CD4-positive, alpha-beta T cell treated with Interleukin-1 beta for 1 hour (primary cell): ENCODE data around the gene OGFOD2.
A peak's percentile ranks its signal among the peaks of the same experiment; 100 is the strongest.

Source experiments
- DNase-seq, 2 donors: peaks; one replicate each; pipeline ENCODE4 v3.0.0-alpha.2; 2020 to 2022

Gene OGFOD2

DNA sequence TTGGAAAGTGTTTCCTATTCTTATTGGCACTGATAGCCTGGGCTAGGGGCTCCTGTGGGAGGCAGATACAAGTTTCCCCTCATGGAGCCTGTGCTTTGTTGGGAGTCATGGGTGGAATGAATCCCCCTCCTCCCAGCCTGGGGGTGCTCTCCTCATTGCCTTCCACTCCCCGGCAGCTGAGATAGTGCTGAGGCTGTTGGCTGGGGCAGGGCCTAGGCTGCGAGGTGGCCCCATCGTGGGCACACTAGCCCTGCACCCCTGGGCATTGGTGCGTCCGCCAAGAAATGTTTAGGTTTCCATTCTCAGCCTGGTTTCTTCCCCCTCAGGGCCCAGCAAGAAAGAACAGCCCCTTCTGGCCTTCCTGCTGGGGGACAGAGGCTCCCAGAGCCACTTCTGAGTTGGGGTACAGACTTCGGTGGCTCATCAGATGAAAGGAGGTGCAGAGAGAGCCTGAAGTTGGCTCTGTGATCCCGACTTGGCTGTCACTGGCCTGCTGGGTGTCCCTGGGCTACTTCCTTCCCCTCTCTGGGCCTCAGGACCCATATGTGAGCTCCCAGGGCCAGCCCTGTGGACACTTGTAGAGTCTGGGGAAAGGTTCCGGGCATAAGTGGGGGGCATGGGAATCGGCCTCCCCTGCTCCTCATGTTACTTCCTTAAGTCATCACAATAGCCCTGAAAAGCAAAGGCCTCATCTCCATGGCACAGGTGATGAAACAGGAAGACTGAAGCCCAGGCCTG is 2.8 kb downstream of the OGFOD2 start:
- no peak for DNase-seq

DNA sequence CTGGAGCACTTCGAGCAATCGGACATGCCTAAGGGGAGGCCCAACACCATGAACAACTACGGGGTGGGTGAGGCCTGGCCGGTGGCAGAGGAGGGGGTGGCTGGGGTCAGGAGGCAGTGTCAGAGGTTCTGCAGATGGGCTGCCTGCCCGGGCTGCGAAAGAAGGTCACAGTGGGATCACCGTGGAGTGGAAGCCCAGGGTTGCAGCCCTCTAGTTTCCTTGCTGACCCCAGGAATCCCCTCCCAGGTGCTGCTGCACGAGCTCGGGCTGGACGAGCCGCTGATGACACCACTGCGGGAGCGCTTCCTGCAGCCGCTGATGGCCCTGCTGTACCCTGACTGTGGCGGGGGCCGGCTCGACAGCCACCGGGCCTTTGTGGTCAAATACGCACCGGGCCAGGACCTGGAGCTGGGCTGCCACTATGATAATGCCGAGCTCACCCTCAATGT is 3.5 kb downstream of the OGFOD2 start:
- DNase-seq: no peak

DNA sequence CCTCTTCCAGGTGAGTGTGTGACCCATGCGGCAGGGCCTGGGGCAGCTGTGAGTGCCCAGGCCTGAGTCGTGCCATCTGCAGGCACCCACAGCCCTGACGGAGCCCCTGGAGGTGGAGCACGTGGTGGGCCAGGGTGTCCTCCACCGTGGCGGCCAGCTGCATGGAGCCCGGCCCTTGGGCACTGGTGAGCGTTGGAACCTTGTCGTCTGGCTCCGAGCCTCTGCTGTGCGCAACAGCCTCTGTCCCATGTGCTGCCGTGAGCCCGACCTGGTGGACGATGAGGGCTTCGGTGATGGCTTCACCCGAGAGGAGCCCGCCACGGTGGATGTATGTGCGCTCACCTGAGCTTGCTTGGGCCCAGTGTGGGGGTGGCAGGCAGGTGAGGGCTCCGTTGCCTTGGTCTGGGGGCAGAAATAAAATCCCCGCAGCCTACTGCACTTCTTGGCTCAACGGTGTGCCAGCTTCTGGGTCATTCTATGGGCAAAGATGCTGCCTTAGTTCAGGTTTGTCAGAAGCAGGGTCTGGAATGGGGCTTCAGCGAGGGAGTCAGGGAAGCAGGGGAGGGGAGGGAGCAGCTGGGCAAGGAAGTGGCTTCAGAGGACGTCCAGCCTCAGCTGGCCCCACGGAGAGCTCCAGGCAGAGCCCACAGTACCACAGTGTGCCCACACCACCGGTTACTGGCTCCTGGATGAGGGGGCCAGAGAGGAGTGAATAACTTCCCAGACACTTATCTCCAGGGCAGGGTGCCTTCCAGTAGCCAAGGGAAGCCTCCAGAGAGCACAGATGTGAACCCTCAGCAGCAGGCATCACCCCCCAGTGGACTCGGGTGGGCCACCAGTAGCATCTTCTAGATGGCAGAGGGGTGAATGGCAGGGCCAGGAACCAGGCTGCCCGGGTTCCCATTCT is 4.2 kb downstream of the OGFOD2 start:
- no peak for DNase-seq

DNA sequence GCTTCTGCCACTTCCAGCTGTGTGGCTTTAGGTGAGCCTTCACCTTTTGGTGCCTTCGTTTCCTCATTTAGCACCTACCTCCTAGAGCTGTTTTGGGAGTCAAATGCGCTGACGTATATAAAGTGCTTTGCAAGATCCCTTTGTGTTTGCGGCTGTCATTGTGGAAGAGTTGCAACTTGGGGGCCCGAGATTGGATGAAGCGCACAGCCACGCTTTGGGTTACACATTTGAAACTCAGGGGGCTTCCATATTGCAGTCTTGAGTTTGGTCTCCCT is 4.8 kb downstream of the OGFOD2 start:
- no peak for DNase-seq

DNA sequence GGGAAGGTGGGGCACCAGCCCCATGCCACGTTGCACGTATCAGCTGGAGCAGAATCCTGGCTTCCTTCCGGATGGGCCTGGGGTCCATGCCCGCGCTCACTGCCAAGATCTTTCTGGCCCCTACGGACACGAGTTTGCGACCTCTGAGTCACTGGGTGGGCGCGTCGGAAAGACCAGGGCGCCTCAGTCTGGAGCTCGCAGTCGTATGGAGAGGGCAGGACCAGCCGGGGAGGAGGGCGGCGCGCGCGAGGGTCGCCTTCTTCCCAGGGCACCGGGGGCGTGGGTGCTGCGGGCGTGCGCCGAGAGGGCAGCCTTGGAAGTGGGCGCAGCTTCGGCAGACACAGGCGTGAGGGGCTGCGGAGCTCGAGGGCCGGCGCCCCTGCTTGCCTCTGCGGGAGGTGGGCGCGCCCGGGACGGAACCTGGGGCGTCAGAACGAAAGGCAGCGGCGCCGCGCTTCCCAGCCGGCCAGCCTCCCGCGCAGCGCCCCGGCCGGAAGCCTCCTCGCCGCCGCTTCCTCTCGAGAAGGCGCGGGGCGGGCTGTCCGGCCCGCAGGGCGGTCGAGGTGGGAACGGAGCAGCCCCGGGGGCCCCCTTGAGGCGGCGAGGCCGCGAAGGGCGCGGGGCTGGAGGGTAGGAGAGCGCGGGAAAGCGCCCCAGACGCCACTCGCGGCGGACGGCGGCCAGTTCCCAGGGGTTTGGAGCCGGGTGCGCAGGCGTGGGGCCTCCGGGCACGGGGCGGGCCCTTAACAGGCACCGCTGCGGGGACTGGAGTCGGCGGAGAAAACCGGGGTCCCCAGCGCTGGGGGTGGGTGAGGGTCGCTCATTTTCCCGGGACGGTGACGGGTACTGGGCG is 5.4 kb downstream of the OGFOD2 start, which contains the start of gene ARL6IP4:
Gene ARL6IP4, plus strand, starts transcription at position 499 of the 853 bp plus-strand sequence. CDS start 459 bp downstream, outside the sequence.
- peak; percentile 64 to 67 for DNase-seq

DNA sequence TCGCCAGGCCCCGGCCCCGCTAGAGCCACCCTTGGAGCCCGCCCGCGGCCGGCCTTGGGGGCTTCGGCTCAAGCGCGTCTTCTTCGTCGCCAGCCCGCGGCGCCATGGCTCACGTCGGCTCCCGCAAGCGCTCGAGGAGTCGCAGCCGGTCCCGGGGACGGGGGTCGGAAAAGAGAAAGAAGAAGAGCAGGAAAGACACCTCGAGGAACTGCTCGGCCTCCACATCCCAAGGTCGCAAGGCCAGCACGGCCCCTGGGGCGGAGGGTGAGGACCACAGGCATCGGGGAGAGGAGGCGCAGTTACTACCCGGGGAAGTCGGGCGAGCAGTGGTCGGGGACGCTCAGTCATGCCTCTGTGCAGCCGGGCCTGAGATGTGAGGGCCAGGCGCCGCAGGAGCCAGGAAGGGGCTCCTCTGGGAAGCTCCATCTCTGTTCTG is 6.0 kb downstream of the OGFOD2 start:
- DNase-seq: no peak

DNA sequence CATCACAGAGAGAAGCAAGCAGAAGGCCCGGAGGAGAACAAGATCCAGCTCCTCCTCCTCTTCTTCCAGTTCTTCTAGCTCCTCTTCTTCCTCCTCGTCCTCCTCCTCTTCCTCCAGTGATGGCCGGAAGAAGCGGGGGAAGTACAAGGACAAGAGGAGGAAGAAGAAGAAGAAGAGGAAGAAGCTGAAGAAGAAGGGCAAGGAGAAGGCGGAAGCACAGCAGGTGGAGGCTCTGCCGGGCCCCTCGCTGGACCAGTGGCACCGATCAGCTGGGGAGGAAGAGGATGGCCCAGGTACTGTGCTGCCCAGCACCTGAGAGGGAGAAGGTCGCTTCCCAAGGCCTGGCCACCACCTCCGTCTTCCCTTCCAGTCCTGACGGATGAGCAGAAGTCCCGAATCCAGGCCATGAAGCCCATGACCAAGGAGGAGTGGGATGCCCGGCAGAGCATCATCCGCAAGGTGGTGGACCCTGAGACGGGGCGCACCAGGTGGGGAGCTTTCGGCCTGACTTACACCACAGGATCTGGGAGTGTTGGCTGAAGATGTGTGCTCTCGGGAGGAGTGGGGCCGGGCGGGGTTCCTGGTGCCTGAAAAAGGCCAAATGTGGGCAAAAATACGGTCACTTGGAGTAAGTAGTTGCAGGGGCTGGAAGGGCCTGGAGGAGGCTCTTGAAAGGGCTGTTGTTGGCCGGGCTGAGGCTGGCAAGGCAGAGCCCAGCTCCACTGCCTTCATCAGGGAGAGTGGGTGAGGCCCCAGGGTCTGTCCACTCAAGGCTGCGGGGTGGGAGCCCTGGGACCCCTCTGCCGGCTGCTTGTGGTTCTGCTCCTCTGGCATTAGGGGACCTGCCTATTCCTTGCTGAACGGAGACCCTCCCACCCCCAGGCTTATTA is 6.8 kb downstream of the OGFOD2 start:
- no peak for DNase-seq

DNA sequence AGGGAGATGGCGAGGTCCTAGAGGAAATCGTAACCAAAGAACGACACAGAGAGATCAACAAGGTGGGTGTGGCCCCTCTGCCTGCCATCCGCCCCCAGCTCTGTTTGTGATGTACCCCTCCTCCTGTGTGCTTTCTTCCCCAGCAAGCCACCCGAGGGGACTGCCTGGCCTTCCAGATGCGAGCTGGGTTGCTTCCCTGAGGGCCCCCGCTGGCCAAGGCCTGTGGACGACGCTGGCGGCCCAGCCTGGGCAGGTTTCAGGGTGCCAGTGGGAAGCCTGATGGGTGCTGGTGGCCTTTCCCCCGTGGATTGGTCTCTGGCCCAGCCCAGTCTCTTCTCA is 7.4 kb downstream of the OGFOD2 start:
- DNase-seq: no peak

DNA sequence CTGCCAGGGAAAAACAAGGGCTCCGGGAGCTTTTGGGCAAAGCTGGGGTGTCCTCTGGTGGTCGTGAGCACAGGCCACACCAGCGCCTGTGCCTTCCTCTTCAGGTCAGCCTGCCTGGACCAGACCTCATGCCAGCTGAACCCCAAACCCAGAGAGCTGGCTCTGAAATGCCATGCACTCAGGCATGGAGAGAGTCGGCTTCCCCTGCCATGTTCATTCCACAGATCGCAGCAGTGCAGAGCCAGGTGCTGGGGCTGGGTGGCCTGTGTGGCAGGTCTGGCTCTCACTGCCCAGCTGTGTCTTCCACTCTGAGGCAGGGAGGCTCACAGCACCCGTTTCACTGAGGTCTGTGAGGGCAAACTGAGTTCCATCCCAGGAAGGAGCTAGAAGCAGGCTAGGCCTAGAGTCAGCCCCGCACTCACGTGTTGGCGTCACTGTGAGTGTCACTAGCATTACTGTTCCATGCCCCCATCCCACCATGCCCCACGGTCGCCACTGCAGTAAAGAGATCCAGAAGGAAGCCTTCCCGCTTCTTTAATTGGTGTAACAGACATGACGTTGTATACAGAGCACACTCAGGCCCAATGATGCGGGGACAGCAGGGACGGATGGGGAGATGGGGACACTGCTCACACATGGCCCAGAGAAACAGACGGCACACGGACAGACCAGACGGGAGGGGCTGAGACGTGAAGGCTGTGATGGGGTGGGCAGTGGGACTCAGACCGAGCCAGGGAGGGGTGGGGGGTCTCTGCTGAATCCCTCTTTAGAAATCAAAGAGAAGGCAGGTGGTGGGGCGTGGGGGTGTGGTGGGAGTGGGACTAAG is 8.1 kb downstream of the OGFOD2 start:
- no peak for DNase-seq

DNA sequence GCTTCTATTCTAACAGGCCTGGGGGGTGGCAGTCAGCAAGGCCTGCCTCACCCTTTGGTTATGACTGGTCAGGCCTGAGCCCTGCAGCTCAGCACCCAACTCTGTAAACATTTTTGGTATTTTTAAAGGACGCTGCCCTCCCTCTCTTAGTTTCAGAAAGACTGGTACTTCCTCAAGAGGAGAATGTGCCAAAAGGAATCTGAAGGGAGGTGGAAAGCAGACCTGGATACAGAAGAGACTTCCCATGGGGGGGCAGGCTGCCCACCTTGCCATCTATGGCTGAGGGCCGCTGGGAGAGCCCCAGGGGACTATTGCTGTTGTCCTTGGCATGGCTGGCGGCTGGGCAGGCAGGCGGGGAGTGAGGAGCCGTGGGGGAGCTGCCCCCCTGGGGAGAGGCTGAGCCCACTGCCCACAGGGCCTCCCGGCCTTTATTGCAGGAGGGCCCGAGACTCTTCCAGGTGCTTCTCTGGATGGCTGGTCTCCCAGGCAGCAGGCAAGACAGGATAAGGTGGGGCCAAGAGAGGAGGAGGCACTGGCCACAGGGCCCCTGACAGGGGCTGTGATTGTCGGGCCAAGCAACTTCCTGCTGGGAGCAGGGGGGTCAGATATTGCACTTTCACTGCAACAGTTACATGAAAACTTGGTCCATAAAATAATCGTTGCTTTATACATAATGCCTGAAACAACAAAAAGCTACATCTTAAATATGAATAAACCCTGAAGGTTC is 8.9 kb downstream of the OGFOD2 start:
- DNase-seq: no peak

DNA sequence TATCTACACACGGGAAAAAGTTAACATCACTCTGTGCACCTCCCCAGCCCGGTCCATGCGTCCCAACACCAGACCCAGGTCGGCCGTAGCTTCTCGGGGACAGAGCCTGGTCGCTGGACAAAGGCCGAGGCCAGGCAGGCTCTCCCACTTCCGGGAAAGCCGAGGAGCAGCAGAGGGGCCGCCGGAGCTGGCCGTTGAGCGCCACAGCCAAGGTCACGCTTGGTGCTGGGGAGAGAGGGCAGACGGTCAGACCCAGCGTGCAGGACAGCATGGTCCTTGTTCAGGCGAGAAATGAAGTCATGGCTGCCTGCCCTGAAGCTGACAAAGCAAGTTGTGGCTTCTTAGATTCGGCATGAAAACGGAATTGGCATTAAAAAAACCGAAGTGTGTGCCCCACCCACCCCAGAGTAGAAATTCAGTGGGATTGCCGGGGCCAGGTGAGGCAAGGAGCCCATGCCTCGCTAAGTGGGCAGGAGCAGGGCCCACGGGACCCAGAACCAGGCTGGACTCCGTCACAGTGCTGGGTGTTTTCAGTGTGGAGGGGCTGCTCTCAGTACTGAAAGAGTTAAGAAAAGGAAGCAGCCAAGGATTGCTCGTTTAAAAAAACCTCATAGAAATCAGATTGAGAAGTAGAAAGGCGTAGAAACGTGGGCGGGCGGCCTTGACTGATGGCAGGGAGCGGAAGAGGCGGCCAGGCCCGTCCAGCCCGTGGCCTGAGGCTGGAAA is 9.7 kb downstream of the OGFOD2 start:
- DNase-seq: no peak

DNA sequence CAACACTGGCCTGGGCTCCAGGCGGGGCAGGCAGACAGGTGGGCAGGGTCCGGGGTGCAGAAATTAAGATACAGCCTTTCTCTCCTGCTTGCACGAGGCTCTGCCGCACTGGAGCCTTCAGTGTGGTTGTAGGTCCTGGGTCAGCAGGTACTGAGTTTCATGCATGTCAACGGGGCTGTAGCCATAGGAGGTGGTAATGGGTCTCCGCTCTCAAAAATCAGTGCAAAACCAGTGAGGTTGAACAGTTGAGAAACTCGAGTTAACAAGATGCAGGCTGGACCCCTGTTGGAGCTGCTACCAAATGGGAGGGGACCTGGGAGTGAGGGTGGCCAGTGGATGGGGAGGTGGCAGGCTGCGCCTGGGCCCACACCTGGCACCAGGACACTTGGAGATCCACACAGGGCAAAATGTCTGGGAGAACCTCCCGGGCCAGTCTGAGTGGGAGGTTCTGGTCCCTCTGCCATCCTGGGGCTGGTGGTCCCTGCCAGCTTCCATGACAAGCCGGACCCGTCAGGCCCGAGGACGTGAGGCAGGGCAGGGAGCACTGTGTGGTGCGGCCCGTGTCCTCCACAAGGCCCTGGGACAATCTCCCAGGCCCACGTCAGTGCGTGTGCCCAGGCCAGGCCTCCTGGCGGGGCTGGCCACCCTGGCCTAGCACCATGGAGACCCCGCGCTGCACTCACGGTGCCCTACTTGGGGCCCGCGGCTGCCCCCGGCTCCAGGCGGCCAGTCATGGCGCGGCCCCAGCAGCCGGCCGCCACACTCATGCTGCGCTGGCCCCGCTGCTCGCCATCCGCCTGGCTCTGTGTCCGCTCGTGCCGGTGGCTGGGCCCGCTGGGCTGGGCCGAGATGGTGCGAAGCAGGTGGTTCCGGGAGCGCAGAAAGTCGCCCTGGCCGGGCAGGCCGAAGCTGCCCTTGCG is 10.6 kb downstream of the OGFOD2 start:
- DNase-seq: no peak

DNA sequence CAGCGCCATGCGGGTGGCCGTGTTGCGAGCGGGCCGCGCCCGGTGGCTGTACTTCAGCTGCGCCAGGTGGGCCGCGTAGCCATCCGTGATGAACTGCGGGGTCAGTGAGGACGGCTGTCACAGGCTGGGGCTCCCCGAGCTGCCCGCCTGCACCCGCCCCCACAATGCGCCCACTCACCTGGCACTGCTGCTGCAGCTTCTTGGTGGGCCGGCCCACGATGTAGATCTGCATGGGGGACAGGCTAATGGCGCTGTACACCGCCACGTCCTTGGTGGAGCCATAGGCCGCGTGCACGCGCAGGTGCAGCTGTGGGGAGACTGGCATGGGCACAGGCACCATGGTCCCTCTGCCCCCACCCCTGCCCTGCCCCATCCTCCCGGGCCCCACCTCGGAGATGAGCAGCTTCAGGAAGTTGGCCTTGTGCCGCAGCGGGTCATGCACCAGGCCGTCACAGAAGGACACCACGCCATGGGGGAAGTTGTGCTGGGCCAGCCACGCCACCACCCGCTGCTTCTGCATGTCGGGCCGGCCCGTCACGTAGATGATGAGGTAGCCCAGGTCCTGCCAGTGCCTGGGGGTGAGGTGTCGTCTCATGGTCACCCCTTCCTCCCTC is 11.3 kb downstream of the OGFOD2 start:
- no peak for DNase-seq

DNA sequence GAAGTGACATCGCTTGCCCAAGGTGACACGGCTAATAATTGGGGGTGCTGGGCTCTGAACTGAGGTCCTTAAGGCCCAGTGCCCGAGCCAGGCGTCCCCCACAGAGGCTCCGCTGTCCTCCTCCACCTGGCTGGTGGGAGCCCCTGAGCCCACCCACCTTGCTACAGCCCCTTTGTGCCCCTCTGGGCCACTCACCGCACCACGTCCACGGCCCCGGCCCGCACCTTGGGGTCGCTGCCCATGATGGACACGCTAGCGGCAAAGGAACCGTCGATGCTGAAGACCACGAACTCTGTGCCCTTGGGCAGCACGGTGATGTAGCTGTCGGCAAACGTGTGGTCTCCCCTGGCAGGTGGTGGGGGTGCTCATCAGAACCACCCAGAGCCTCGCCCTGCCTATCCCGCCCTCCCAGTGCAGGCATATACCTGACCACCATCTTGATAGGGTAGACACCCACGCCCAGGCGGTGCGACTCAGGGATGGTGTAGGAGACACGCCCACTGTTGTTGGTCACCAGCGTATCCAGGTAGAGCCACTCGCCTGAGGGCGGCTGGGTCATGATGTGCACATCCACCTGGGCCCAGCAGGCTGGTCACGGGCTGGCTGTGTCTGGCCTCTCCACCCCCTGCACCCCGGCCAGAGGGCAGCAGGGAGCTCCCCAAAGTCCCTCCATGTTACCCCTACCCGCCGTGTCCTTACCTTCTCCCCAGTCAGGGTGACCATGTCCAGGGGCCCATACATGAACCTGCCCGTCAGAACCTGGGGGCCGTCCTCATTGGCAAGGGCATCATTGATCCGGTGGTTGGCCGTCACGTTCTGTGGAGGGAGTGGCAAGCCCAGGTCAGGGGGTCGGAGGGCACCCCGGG is 12.3 kb downstream of the OGFOD2 start:
- DNase-seq: no peak

DNA sequence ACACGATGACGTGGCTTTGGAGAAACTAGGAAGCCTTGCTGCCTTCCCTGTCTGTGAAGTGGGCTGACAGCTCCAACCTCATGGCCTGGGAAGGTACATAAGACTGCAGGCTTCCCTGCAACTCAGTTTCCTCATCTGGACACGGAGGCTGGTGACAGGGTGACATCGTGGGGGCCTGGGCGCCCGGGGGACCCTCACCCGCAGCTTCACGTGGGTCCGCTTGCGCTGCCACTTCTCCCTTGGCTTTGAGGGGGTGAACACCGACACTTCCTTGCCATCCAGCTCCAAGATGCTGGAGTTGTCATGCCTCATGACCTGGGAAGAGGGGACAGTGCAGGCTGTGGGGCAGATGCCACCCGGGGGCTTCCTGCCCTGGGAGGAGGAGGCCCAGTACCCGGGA is 13.0 kb downstream of the OGFOD2 start:
- DNase-seq: no peak

DNA sequence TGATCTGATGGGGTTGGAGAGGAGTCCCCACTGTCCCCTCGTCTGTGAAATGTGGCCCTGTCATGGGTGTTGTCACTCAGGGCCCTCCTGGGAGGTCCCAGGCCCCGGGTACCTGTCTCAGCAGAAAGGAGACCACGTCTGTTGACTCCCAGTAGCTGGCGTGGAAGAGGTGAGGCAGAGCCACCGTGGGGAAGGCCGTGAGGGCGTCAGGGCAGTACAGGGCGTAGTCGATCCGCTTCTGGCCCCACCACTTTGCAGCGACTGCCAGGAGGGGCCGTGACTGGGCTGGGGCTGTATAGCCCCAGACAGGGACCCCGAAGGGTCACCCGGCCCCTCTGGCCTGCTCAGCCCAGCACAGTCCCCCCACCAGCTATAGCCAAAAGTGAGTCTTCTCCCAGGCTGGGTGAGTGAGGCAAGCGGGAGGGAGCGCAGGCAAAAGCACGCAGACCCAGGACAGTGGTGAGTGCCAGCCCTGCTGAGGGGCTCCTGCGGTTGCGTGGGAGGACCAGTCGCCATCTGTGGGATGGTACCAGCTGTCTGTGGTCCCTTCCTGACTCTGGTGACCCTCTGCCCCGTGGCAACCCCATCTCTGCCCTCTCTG is 13.7 kb downstream of the OGFOD2 start:
- DNase-seq: no peak
